Activated CD8-positive, alpha-beta memory T cell treated with anti-CD3 and anti-CD28 coated beads for 4 hours (primary cell): ENCODE results near the gene C22orf23.
"Not testable (repeated sequence)": the region's sequence is repeated elsewhere in the genome, so short reads cannot be mapped to it uniquely, and the experiment has no call there.

Experiments used
- DNase-seq, 2 donors: peaks; one replicate each; pipeline ENCODE4 v3.0.0-alpha.2; 2020; ENCODE audit warnings: low read depth in 2 of 2

The C22orf23 gene

DNA sequence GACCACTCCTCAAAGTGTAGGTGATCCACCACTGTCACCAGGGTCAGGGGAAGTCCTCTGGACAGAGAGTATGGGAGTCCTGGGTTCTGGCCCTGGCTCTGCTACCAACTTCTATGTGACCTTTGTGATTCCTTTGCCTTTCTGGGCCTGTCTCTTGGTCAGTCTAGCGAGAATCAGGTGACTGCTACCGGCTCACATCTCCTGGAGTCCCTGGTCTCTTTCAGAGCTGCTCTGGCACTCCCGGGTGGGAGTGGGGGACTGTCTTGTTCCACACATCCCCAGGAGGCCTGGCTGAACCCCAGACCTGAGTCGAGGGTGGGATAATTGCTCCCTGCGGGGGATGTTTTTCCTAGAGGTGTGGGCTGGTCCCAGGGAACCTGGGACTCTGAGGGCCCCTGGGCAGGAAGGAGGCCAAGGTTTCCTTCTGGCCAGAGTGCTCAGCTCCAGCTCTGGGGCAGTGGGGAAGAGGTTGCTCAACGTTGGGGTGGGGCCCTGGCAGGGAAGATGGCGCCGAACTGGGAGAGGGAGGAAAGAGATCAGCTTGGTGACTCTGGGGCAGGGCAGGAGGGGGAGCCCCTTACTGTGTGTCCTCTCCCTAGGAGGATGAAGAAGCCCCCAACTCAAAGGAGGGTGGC lies 28.9 kb upstream of the C22orf23 start:
- DNase-seq = no peak

GRCh38 chr22:37981282-37982011 lies 28.0 kb upstream of the C22orf23 start:
- no peak for DNase-seq

- no peak for DNase-seq
Measured at GRCh38 chr22:37979782-37980181, 26.4 kb upstream of the C22orf23 start.

GRCh38 chr22:37976547-37976946 lies 23.1 kb upstream of the C22orf23 start:
- DNase-seq = no peak

GRCh38 chr22:37976022-37976421 lies 22.6 kb upstream of the C22orf23 start:
- DNase-seq = not testable (repeated sequence)

DNA sequence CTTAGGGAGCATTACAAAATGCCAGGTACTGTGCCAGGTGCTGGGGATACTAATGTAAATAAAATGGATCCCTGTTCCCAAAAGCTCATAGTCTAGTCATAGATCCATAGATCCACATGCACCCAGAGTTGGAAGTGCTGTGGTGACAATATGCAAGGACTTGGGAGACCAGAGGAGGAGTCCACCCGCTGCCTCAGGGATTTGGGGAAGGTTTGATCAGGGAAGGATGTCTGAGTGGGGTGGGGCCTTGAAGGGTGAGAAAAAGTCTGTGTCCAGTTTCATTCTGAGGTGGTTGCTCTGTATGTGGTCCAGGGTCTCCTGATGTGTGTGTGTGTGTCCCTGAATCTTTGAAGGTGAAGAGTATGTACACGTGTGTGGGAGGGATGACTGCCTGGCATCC lies 21.8 kb upstream of the C22orf23 start:
- DNase-seq = no peak

GRCh38 chr22:37973271-37974170 lies 20.1 kb upstream of the C22orf23 start:
- no peak for DNase-seq

DNA sequence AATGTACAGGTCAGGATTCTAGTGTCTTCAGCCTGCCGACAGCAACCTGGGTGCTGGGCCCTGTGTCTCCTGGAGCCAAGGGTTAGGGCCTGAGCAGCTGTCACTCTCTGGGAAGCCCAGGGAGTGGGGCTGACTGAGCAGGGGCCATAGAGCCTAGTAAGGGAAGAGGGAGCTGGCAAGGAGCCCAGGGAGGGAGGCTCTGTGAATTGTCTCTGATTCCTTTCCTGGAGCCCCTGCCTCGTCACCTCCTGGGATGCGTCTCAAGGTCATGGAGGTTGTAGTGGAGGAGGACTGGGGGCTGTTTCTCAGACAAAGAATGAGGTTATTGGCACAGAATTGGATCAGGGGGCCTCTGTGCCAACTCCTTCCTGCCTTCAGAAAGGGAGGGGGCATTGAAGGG lies 19.1 kb upstream of the C22orf23 start:
- no peak for DNase-seq

GRCh38 chr22:37971475-37972434 lies 18.4 kb upstream of the C22orf23 start:
- DNase-seq = no peak

GRCh38 chr22:37970864-37971263 lies 17.5 kb upstream of the C22orf23 start:
- no peak for DNase-seq

DNA sequence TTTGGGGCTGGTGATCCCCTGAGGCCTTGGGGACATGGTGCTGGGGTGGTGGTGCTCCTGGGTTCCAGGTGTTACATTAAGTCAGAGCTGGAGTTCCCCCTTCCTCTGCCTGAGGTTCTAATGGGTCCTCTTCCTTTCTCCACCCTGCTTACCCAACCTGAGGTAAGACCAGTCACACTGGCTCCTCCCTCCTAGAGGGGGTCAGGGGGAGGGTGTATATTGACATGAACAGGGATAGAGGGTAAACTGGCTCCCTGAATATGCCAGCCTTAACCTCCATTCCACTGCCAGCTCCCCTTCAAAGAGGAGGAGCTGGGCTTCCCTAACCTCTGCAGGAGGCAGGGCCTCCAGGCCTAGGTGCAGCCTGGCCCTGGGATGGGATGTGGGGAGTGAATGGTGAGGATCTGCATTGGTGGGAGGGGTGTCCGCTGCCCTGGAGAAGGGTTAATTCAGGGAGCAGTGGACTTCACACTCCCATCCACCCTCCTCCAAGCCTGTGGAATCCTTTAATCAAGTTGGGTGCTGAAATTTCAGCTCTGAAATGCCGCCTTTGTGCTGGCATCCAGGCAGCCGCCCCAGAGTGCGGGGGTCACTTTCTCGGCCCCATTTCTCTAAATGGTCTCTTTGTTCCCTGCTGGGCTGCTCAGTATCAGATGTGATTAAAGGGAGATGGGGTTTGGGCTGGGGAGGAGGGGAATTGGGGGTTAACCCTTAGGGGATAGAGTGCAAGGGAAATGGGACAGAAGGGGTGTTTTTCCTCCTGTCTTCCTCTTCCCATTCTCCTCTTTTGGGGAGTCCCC lies 15.3 kb upstream of the C22orf23 start:
- DNase-seq = no peak

GRCh38 chr22:37967637-37968451 lies 14.4 kb upstream of the C22orf23 start:
- DNase-seq = no peak

GRCh38 chr22:37967147-37967546 lies 13.7 kb upstream of the C22orf23 start:
- DNase-seq = no peak

DNA sequence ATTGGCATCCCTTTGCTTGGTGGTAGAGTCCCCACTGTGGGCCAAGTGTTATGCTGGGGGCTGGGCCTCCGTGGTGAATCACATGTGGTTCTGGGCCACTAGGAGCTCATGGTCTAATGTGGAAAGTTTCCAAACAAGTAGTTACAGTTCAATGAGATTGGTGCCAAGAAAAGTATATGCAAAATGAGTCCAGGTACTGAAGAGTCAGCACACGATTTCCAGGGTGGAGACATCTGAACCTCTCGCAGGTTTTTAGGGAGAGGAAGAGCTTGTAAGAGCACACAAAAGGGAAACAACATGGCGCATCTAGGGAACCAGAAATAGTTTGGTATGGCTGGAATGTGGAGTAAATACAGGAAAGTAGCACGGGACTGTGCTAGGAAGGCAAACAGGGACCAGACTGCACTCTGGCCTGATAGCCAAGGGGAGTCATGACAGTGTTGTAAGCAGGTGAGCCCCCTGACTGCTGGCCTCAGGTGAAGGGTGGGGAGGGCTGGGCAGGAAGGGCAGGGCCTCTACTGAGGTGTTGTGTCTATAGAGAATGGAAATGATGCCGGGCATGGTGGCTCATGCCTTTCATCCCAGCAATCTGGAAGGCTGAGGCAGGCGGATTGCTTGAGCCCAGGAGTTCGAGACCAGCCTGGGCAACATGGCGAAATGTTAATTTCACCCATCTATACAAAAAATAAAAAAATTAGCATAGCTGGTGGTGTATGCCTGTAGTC lies 12.7 kb upstream of the C22orf23 start:
- no peak for DNase-seq

DNA sequence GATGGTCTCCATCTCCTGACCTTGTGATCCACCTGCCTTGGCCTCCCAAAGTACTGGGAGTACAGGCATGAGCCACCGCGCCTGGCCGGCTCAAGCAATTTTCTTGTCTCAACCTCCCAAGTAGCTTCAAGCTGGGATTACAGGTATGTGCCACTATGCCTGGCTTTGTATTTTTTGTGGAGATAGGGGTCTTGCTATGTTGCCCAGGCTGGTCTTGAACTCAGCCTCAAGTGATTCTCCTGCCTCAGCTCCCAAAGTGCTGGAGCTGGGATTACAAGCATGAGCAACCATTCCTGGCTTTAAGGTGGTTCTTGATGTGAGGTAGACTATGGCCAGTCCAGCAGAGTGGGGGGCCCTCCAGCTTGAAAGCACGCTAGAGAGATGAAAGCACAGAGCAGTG lies 7.7 kb upstream of the C22orf23 start:
- DNase-seq = no peak

DNA sequence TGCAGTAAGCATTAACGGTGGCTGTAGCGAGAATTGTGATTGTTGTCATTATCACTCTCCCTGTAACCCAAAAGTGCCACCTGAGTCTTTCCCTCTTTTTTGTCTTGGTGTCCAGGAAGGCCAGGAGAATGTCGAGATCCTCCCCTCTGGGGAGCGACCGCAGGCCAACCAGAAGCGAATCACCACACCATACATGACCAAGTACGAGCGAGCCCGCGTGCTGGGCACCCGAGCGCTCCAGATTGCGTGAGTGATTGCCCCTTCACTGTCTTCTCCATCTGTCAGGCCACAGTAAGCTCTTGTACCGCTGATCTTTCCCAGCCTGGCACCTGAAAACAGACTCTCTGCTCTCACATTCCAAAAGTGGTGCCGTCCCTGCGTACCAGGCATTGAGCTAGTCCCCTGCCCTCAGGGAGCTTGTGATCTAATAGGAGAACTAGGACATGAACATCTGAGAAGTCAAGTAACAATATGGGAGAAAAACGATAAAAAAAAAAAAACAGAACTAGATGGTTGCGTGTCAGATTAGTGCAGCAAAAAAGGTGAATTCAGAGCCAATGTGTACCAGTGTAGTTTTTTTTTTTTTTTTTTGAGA lies 5.9 kb upstream of the C22orf23 start:
- DNase-seq = no peak

- DNase-seq = no peak
Measured at GRCh38 chr22:37957232-37957631, 3.8 kb upstream of the C22orf23 start.

- DNase-seq = not testable (repeated sequence)
Measured at GRCh38 chr22:37955825-37956397, 2.5 kb upstream of the C22orf23 start.
